Subcutaneous adipose tissue (tissue), 4 donors: ENCODE measurements around the gene IFI30. TPM values are rescaled to one million over a fixed set of nuclear protein-coding genes. Genes with fewer than 3 reads are reported as not detected.

ENCODE experiments used
- total RNA-seq, 4 donors: library from RNA; depleted of rRNA; stranded (reverse); fragments of >200 nt; gene quantifications; one replicate each; pipeline ENCODE4 v1.1.0, GENCODE V29; 2016
- TF ChIP-seq, protein P1 (sequence below): fragments of 450-650 bp; IDR thresholded peaks from one replicate; pipeline ENCODE4 v1.5.1; 2016; ENCODE audit warnings: low read depth, mild to moderate bottlenecking, control low read depth, antibody characterized with exemption, moderate library complexity

Gene IFI30
- total RNA-seq, 4 donors from 2014 or later = 47.8 to 934 (median 110) TPM

DNA sequence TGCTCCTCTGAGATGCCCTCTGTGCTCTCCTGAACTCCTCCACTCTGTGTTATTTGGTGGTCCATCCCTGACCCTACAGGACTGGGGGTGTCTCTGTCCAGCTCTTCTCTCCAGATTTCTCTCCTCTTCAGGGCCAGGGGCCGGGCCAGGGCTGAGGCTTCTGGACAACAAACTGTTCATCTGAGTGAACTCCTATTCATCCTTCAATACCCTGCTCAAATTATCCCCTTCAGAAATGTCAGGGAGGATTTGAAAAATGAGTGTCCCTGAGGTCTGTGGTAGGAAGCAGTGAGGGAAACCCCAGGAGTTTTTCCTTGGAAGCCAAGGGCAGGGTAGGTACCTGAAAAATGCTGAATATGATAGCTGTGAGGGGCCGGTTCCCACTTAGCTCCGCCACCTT, 45.0 kb downstream of the IFI30 start:
- TF ChIP-seq, protein P1, sequence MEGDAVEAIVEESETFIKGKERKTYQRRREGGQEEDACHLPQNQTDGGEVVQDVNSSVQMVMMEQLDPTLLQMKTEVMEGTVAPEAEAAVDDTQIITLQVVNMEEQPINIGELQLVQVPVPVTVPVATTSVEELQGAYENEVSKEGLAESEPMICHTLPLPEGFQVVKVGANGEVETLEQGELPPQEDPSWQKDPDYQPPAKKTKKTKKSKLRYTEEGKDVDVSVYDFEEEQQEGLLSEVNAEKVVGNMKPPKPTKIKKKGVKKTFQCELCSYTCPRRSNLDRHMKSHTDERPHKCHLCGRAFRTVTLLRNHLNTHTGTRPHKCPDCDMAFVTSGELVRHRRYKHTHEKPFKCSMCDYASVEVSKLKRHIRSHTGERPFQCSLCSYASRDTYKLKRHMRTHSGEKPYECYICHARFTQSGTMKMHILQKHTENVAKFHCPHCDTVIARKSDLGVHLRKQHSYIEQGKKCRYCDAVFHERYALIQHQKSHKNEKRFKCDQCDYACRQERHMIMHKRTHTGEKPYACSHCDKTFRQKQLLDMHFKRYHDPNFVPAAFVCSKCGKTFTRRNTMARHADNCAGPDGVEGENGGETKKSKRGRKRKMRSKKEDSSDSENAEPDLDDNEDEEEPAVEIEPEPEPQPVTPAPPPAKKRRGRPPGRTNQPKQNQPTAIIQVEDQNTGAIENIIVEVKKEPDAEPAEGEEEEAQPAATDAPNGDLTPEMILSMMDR = no peak

DNA sequence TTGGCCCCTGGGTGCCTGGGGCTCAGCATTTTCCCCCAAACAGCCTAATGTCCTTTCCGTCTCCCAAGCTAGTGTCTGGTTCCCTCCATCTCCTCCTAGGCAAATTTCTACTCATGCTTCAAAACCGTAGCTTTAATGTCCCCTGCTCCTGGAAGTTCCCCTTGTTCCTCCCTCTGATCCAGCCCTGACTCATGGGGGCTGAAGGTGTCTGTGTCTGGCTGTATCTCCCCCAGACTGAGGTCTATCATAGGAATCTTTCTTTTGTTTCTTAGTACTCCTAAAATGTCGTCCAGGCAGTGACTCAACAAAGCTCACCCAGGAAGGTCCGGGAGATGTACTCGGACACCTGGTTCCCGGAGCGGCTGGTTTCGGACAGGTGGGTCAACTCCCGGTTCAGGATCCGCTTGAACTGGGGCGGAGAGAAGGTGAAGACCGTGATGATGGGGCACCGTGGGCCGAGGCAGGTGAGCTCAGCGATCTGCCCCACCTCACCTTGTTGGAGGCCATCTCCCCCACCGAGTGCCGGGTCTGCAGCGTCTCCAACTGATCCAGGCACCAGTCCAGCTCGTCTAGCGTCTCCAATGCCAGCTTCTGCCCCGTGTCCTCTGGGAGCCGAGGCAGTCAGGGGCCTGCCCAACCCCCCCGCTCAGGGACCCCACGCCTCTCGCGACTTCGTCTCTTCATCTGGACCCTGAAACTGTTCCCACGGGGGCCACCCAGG, 46.5 kb downstream of the IFI30 start:
- TF ChIP-seq, protein P1 = no peak

DNA sequence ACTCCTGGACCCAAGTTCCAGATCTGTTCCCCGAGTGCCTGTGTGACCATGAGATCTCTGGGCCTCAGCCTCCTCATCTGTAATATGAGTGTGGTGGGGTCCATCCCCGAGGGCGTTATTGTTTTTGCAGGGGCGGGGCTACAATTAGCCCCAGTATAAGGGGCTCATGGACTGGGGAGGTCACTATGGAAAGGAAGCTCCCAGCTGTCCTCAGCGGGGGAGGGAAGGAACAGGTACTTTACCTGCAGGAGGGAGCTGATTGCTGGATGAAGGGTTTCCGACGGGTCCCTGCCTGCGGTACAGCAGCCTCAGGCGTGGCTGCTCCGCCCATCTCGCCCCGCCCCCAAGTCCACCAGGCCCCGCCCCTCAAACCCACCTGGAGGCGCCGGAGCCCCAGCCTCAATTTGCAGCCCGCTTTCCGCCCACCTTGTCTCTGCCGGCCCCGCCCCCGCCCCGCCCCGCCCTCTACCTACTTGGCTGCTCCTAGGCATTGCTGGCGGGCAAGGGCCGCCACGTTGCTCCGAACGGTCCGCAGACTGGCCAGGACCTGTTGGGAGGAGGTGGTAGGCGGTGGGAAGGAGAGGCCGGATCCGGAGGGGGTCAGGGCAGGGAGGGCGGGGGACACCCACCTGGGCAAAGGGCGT, 47.1 kb downstream of the IFI30 start:
- TF ChIP-seq, protein P1 = no peak

DNA sequence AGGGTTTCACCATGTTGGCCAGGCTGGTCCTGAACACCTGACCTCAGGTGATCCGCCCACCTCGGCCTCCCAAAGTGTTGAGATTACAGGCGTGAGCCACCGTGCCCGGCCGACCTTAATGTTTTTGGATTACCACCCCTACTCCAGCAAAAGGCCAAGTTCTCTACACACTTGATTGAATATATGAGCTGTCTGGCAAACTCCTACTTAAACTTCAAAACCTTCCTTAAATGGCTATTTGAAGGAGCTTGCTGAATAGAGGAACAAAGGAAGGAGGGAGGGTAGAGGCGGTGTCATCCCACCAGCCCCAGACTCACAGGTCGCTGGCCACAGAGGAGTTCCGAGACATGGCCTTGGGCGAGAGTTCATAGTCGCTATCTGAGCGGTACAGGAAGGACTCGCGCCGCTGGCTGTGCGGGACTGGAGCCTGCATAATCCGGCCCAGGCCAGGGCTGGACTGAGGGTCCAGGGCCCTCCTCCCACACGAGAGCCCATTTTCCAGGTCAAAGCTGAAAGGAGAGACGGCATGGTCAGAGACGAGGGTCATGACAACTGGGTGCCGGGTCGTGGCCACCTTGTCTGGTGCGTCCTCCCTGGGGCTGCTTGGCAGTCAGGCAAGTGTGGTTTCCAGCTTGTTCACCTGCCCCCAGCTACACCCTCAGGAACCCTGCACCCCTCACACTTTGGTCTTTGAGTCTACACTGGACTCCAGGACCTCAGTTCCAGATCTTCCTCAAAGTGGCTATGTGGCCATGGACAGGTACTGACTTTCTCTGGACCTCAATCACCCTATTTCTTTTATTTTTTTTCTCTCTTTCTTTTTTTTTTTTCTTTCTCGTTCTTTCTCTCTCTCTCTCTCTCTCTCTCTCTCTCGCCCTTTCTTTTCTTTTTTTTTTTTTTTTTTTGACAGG, 48.5 kb downstream of the IFI30 start:
- TF ChIP-seq, protein P1 = no peak

DNA sequence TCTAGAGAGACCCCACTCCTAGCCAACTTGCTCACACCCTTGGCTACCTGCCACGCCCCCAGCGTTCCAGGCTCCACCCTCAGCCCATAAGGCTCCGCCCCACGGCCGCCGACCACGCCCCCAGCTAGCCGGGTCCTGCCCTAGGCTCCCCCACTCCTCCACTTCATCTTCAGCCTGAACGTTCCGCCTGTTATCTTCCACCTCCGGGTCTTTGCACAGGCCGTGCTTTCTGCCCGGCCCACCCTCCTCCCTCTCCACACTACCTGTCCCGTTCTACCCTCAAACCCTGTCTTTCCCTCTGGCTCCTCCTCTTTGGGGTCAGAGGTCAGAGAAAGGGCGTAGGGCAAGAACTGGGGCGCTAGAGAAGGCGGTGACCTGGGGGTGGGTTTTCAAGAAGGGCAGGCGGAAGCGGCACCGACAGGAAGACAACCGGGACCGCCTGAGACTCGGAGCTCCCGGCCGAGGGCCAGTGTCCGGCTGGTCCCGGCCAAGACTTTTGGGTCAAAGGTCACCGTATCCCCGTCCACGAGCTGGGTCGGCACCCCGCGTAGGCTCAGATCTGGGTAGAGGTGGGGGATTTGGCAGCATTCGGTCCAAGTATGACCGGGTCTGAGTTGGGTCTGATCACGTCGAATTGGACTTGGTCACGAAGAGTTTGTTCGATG, 50.4 kb downstream of the IFI30 start:
- TF ChIP-seq, protein P1 = no peak

DNA sequence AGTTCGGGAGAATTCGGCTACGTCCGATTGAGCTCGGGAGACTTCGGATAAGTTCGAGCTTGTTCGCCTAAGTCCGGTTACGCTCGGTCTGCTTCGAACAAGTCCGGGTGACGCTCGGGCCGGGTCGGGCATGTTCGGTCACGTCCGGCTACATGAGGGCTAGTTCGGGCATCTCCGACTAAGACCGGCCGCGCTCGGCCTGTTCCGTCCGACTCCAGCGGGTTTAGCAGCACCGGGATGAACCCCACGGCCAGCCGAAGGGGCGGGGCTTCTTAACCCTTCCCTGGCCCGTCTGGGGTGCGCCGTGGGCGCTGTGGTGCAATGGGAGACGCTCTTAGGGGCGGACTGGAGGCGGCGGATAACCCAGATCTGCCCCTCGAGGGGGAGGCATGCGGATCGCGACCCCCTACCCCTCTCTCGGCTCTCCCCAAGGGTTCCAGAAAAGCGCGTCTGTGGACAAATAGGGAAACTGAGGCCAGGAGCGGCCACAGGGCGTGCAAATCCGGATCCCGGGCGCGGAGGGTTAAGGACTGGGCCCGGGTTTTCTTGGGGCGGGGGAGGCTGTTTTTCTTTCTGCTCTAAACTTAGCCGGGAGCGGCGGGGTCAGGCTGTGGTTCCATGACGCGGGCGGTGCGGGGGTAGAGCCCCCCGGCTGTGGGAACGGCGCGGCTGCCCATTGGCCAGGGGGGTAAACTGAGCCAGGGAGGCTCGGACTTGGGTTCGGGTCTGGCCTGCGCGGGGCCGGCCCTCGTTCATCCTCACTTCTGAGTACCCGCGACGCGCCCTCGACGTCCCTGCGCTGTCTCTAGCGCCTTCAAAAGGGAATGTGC, 51.1 kb downstream of the IFI30 start:
- TF ChIP-seq, protein P1 = no peak
